Activated B cell treated with CpG ODN at 0.5 μM for 24 hours (primary cell): ENCODE data around the gene KLK6. TPM values are rescaled to one million over a fixed set of nuclear protein-coding genes. Genes with fewer than 3 reads are reported as not detected.

Experiments
- ATAC-seq: fragments of 200-7000 bp; cut with Tn5 transposase; one replicate; pipeline ENCODE4 v1.10.0; 2021; ENCODE audit warnings: low read depth, mild to moderate bottlenecking, moderate library complexity
- CTCF ChIA-PET: fragments of 350-600 bp; sonication (Branson Sonifier 250); formaldehyde crosslinking; loops from one replicate; lab custom pipeline; 2021; ENCODE audit warnings: antibody characterized with exemption; lab: Charles Lee
- POLR2A ChIA-PET: fragments of 350-600 bp; sonication (Branson Sonifier 250); formaldehyde crosslinking; loops from one replicate; lab custom pipeline; 2021; ENCODE audit warnings: antibody characterized with exemption; lab: Charles Lee
- DNase-seq: peaks from one replicate; pipeline ENCODE4 v3.0.0; 2022
- H3K27ac Mint-ChIP-seq: one replicate; pipeline ENCODE4 v1.8.0; 2020; ENCODE audit warnings: mixed read lengths
- H3K27me3 Mint-ChIP-seq: one replicate; pipeline ENCODE4 v1.8.0; 2021; ENCODE audit warnings: mixed read lengths
- H3K36me3 Mint-ChIP-seq: one replicate; pipeline ENCODE4 v1.8.0; 2021; ENCODE audit warnings: low read depth, mixed read lengths
- H3K4me1 Mint-ChIP-seq: one replicate; pipeline ENCODE4 v1.8.0; 2021; ENCODE audit warnings: mixed read lengths
- H3K4me3 Mint-ChIP-seq: one replicate; pipeline ENCODE4 v1.8.0; 2020; ENCODE audit warnings: mild to moderate bottlenecking, mixed read lengths
- H3K9me3 Mint-ChIP-seq: one replicate; pipeline ENCODE4 v1.8.0; 2020; ENCODE audit warnings: mixed read lengths
- intact Hi-C: fragments of 100-400 bp; cut with micrococcal nuclease; formaldehyde crosslinking; loops from one replicate; pipeline ENCODE4 v1.15.1; 2024
- total RNA-seq: library from RNA; stranded (reverse); gene quantifications from 2 replicates; pipeline ENCODE4 v1.2.3, GENCODE V29; 2022
- TF ChIP-seq, protein P1 (sequence below): fragments of 200-600 bp; IDR thresholded peaks from one replicate; pipeline ENCODE4 v1.8.0; 2022; ENCODE audit warnings: antibody characterized with exemption, mild to moderate bottlenecking

Gene KLK6
- total RNA-seq = not detected in 2 replicates

DNA sequence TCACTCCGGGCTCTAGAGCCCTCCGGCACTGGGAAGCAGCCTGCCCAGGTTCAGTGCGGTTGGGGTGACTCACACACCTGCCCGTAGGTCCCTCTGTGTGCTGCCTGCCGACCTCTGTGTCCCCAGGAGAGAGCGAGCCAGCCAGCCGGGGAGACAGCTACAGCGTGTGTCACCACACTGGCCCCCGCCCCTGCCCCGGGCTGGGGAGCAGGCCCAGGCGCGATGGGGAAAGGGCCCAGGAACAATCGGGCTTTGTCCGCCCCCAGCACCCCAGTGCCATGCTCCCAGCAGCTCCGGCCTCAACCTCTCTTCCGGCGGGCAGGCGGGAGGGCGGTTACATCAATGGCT is at the start of gene KLK6:
KLK6 (minus strand) TSS at position 179 of the 348 bp plus-strand sequence. CDS start 1,487 bp downstream, outside the sequence.
- H3K27ac Mint-ChIP-seq = no peak within 1 kb of the TSS
- TF ChIP-seq, protein P1, sequence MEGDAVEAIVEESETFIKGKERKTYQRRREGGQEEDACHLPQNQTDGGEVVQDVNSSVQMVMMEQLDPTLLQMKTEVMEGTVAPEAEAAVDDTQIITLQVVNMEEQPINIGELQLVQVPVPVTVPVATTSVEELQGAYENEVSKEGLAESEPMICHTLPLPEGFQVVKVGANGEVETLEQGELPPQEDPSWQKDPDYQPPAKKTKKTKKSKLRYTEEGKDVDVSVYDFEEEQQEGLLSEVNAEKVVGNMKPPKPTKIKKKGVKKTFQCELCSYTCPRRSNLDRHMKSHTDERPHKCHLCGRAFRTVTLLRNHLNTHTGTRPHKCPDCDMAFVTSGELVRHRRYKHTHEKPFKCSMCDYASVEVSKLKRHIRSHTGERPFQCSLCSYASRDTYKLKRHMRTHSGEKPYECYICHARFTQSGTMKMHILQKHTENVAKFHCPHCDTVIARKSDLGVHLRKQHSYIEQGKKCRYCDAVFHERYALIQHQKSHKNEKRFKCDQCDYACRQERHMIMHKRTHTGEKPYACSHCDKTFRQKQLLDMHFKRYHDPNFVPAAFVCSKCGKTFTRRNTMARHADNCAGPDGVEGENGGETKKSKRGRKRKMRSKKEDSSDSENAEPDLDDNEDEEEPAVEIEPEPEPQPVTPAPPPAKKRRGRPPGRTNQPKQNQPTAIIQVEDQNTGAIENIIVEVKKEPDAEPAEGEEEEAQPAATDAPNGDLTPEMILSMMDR = no peak
- no peaks in the 10 kb centered on the region for H3K36me3 Mint-ChIP-seq
- no peak within 1 kb of the TSS for H3K4me3 Mint-ChIP-seq
- CTCF ChIA-PET = no interaction called here
- intact Hi-C loops = no loop called here
- DNase-seq (no peak), ATAC-seq (no peak)
- POLR2A ChIA-PET = no interaction called here
- H3K4me1 Mint-ChIP-seq = no peaks in the 10 kb centered on the region
- no peaks in the 10 kb centered on the region for H3K9me3 Mint-ChIP-seq
- H3K27me3 Mint-ChIP-seq = peaks cover 31% of the 10 kb centered on the region

DNA sequence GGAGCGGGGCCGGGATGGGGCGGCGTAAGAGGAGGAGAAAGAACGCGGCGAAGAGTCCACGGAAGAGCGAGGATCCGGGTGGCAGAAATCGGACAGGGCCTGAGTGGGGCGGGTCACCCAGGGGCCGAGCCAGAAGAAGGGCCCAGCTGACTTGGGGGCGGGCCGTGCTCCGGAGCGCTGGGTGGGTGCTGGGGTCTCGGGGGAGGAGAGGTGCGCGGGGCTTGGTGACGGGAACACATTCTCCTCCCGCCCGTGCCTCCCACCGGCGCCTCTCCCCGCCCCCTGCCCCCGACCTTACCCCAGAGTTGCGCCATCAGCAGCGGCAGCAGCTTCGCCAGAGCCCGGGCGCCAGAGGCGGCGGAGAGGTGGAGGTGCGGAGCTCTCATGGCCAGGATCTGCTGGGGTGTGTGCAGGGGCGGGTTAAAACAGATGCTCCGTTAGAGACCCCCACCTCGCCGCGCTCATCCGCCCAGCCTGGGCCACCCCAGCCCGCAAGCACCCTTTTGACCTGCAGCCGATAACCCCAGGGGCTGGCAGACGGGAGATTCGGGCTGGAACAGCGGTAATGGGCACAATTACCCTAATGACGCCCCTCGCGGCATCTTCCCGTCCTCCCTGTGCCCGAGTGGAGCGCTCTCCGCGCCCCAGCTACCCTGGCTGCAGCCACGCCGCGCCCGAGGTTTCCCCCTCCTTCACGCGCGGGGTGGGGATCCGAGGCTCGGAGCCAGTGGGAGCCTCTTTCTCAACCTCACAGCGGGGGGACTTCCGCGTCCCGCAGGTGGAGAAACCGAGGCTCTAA is 49.6 kb upstream of the KLK6 start:
- Mint-ChIP-seq H3K4me1 (peaks cover 10% of the 10 kb centered on the region), H3K9me3 (no peaks in the 10 kb centered on the region), H3K27me3 (peaks cover 57% of the 10 kb centered on the region), H3K27ac (no peak overlapping the region), H3K4me3 (peak overlapping the region; percentile 35), H3K36me3 (no peaks in the 10 kb centered on the region)
- ChIA-PET POLR2A (no interaction called here), CTCF (no interaction called here)
- no peak for DNase-seq
- intact Hi-C loops = no loop called here
- ATAC-seq = no peak
- TF ChIP-seq, protein P1 = no peak

DNA sequence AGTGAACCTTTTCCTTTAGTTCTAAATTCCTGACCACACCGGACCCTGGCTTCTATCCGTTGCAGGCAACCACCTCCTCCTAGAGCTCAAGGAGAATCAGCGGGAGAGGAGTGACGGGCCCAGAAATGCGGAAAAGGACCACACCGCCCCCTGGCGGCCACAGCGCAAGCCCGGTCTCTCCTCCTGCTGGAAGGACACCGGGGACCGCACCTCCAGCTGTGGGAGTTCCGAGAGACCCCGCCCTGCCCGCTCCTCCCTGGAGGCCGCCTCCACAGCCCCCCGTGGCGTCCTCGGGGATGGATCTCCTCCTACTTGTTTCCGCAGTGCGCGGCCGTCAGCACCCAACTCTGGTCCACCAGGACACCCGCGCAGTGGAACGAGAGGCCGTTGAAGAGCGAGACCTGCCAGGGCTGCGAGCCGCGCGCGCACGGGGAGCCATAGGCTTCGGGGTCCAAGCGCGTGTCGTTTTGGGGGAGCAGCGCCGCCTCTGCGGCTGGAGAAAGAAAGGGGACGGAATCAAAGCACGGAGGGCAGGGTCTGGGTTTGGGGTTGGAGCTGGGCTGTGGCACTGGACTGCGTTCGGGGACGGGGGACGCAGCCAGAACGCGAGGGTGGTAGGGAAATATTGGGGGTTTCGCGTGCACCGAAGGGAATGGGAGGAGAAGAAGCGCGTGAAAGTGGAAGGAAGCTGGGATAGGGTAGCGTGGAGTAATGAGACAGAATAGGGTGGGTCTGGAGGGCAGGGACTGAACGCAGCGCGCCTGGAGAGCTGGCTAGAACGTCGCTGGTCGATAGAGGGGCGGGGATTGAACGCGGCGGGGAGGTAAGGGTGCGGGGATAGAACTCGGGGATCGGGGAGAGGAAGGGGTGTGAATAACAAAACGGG is 47.6 kb upstream of the KLK6 start:
- Mint-ChIP-seq H3K4me1 (peaks cover 10% of the 10 kb centered on the region), H3K4me3 (no peak overlapping the region), H3K27ac (no peak overlapping the region), H3K36me3 (no peaks in the 10 kb centered on the region), H3K27me3 (peaks cover 52% of the 10 kb centered on the region), H3K9me3 (no peaks in the 10 kb centered on the region)
- TF ChIP-seq, protein P1 = no peak
- intact Hi-C loops = no loop called here
- peak; percentile 21 for DNase-seq
- POLR2A ChIA-PET = no interaction called here
- CTCF ChIA-PET = no interaction called here
- no peak for ATAC-seq

DNA sequence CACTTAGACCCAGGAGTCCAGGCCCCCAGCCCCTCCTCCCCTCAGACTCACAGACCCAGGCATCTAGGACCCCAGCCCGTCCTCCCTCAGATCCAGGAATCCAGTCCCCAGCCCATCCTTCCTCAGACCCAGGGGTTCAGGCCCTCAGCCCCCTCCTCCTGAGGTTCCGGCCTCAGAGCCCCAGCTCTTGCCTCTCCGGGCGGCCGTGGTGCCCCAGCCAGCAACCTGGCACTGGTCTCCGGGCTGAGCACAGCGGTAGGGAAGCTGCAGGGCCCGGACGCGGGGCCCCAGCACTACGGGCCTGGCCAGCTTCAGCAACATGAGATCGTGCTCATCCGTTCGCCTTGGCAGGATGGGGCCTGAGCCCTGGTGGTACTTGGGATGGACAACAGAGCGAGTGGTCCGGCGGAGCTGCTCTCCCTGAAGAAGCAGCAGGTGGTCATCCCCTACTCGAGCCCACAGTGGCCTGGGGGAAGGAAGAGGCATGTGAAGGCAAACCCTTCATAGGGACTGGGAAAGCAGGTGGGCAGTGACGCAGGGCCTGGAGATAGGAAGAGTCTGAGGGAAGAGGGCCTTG is 46.4 kb upstream of the KLK6 start:
- Mint-ChIP-seq H3K4me1 (peaks cover 10% of the 10 kb centered on the region), H3K36me3 (no peaks in the 10 kb centered on the region), H3K4me3 (no peak overlapping the region), H3K27me3 (peaks cover 51% of the 10 kb centered on the region), H3K9me3 (no peaks in the 10 kb centered on the region), H3K27ac (no peak overlapping the region)
- TF ChIP-seq, protein P1 = no peak
- DNase-seq (no peak), ATAC-seq (no peak)
- POLR2A ChIA-PET = no interaction called here
- intact Hi-C loops = no loop called here
- CTCF ChIA-PET = no interaction called here

DNA sequence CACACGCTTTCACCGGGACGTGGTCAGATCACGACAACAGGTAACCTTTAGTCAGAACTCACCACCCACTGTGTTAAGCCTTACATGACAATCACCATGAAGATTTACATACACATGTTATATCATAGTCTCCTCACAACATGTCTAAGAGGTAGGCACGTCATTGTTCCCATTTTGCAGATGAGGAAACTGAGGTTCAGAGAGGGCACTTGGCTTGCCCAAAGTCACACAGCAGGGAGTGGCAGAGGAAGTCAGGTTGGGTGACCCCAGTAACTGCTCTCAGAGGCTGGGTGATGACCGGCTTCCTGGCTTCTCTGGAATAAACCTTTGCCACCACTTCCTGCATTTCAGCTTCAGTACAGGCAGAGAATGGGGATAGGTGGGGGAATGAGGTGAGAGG is 44.9 kb upstream of the KLK6 start:
- TF ChIP-seq, protein P1 = no peak
- ChIA-PET CTCF (no interaction called here), POLR2A (interaction anchor here (0.7 kb wide), 1 partner anchor 656 kb away, joined by 3 read pairs; no protein-coding TSS in a partner anchor)
- Mint-ChIP-seq H3K4me1 (peaks cover 10% of the 10 kb centered on the region), H3K4me3 (no peak overlapping the region), H3K36me3 (no peaks in the 10 kb centered on the region), H3K9me3 (no peaks in the 10 kb centered on the region), H3K27me3 (peaks cover 48% of the 10 kb centered on the region), H3K27ac (no peak overlapping the region)
- no peak for DNase-seq
- no peak for ATAC-seq
- intact Hi-C loops = no loop called here
